Stimulated activated CD8-positive, alpha-beta memory T cell treated with anti-CD3 and anti-CD28 coated beads, Interleukin-15, amount 100 ng/mL, for 1 hour (primary cell): ENCODE measurements around the gene YIF1A.
"Not testable (repeated sequence)": the region's sequence is repeated elsewhere in the genome, so short reads cannot be mapped to it uniquely, and the experiment has no call there.

Experiments
- DNase-seq: peaks from one replicate; pipeline ENCODE4 v3.0.0-alpha.2; 2020; ENCODE audit warnings: low read depth

The YIF1A gene

GRCh38 chr11:66286699-66287098 is 2.2 kb downstream of the YIF1A start:
- no peak for DNase-seq

- no peak for DNase-seq
These were observed 3.5 kb downstream of the YIF1A start for GRCh38 chr11:66285250-66285947.

- DNase-seq, result no peak
These were observed 4.3 kb downstream of the YIF1A start for GRCh38 chr11:66284526-66285078.

- DNase-seq, result no peak
These were observed 5.4 kb downstream of the YIF1A start for GRCh38 chr11:66283461-66284105.

- DNase-seq, result peak; percentile 98
These were observed 6.2 kb downstream of the YIF1A start for GRCh38 chr11:66282468-66283455.

- no peak for DNase-seq
These were observed 7.0 kb downstream of the YIF1A start for GRCh38 chr11:66281776-66282467.

GRCh38 chr11:66281001-66281400 is 7.9 kb downstream of the YIF1A start:
- no peak for DNase-seq

GRCh38 chr11:66280428-66280827 is 8.5 kb downstream of the YIF1A start:
- no peak for DNase-seq

GRCh38 chr11:66279092-66279734 is 9.7 kb downstream of the YIF1A start:
- no peak for DNase-seq

- no peak for DNase-seq
These were observed 10.4 kb downstream of the YIF1A start for GRCh38 chr11:66278363-66279091.

- no peak for DNase-seq
These were observed 11.2 kb downstream of the YIF1A start, which contains the start of gene CNIH2 for GRCh38 chr11:66277471-66278362. TSS of gene CNIH2 (plus strand) at chr11:66278175. CDS start at chr11:66278457, 282 bp downstream.

- not testable (repeated sequence) for DNase-seq
These were observed 11.9 kb downstream of the YIF1A start for GRCh38 chr11:66277064-66277463.

- DNase-seq, result not testable (repeated sequence)
These were observed 12.3 kb downstream of the YIF1A start for GRCh38 chr11:66276619-66277018.

- DNase-seq, result no peak
These were observed 12.8 kb downstream of the YIF1A start for GRCh38 chr11:66275984-66276612.

- no peak for DNase-seq
These were observed 13.5 kb downstream of the YIF1A start for GRCh38 chr11:66275396-66275795.

- no peak for DNase-seq
These were observed 14.7 kb downstream of the YIF1A start for GRCh38 chr11:66274219-66274618.

- DNase-seq, result no peak
These were observed 16.3 kb downstream of the YIF1A start for GRCh38 chr11:66272596-66272995.

GRCh38 chr11:66271816-66272215 is 17.1 kb downstream of the YIF1A start:
- DNase-seq, result no peak
